Right renal cortex interstitium (tissue), 3 donors: ENCODE measurements around the gene CLEC19A. TPM values are rescaled to one million over a fixed set of nuclear protein-coding genes. Genes with fewer than 3 reads are reported as not detected.

Source experiments
- DNase-seq, 3 donors: peaks; one replicate each; pipeline ENCODE4 v3.0.0-alpha.2; 2013; ENCODE audit warnings: low read depth in 3 of 3, low spot score in 2 of 3
- polyA plus RNA-seq, 3 donors: library from polyadenylated mRNA; unstranded; fragments of 120-200 nt; gene quantifications; one replicate each; pipeline ENCODE4 v1.2.1, GENCODE V29; 2013; ENCODE audit not compliant: insufficient read length in 3 of 3

Gene CLEC19A
- polyA plus RNA-seq = under 1 TPM in 1 of 3 donors, not detected in 2; 0.11 TPM

GRCh38 chr16:19285431-19285830 is at the start of gene CLEC19A:
Gene CLEC19A, plus strand, starts transcription at chr16:19285731. Its CDS starts 121 bp downstream, at chr16:19285852.
- DNase-seq = no peak

- DNase-seq = no peak
Measured at GRCh38 chr16:19235886-19236285, 49.6 kb upstream of the CLEC19A start.

GRCh38 chr16:19236561-19237209 is 48.8 kb upstream of the CLEC19A start:
- DNase-seq = no peak

GRCh38 chr16:19238406-19238805 is 47.1 kb upstream of the CLEC19A start:
- DNase-seq = no peak

GRCh38 chr16:19239511-19240155 is 45.9 kb upstream of the CLEC19A start:
- no peak for DNase-seq

- DNase-seq = no peak
Measured at GRCh38 chr16:19240494-19240893, 45.0 kb upstream of the CLEC19A start.

- no peak for DNase-seq
Measured at GRCh38 chr16:19241512-19241911, 44.0 kb upstream of the CLEC19A start.

GRCh38 chr16:19242186-19242585 is 43.3 kb upstream of the CLEC19A start:
- no peak for DNase-seq

- DNase-seq = no peak
Measured at GRCh38 chr16:19242987-19243575, 42.5 kb upstream of the CLEC19A start.

GRCh38 chr16:19245326-19245925 is 40.1 kb upstream of the CLEC19A start:
- DNase-seq = no peak

- no peak for DNase-seq
Measured at GRCh38 chr16:19252904-19253303, 32.6 kb upstream of the CLEC19A start.

GRCh38 chr16:19254611-19255010 is 30.9 kb upstream of the CLEC19A start:
- DNase-seq = no peak

- DNase-seq = no peak
Measured at GRCh38 chr16:19264123-19264673, 21.3 kb upstream of the CLEC19A start.

- DNase-seq = no peak
Measured at GRCh38 chr16:19265380-19265930, 20.1 kb upstream of the CLEC19A start.

- no peak for DNase-seq
Measured at GRCh38 chr16:19266774-19267173, 18.8 kb upstream of the CLEC19A start.

- no peak for DNase-seq
Measured at GRCh38 chr16:19269098-19269497, 16.4 kb upstream of the CLEC19A start.

GRCh38 chr16:19274165-19274797 is 11.2 kb upstream of the CLEC19A start:
- no peak for DNase-seq

GRCh38 chr16:19278403-19278802 is 7.1 kb upstream of the CLEC19A start:
- no peak for DNase-seq

- no peak for DNase-seq
Measured at GRCh38 chr16:19281246-19281645, 4.3 kb upstream of the CLEC19A start.

GRCh38 chr16:19282101-19282500 is 3.4 kb upstream of the CLEC19A start:
- no peak for DNase-seq

GRCh38 chr16:19283637-19284036 is 1.9 kb upstream of the CLEC19A start:
- DNase-seq = no peak
